Loucy (cell line): ENCODE data around the gene BABAM2.

ENCODE experiments used
- H2AFZ ChIP-seq: fragments of 200-600 bp; sonication (generic); 2 replicates; pipeline ENCODE4 v1.6.0; 2016; ENCODE audit warnings: antibody characterized with exemption, mild to moderate bottlenecking, low read length, moderate library complexity
- H3F3A ChIP-seq: fragments of 200-600 bp; 2 replicates; pipeline ENCODE4 v1.6.0; 2016; ENCODE audit warnings: antibody characterized with exemption, low read depth, mild to moderate bottlenecking
- H3K27me3 ChIP-seq: fragments of 200-600 bp; sonication (generic); 2 replicates; pipeline ENCODE4 v1.6.1; 2014; ENCODE audit warnings: low read length, mild to moderate bottlenecking; ENCODE audit not compliant: insufficient read depth, poor library complexity, severe bottlenecking
- H3K36me3 ChIP-seq: fragments of 200-600 bp; sonication (generic); 2 replicates; pipeline ENCODE4 v1.6.1; 2016; ENCODE audit warnings: low read length; ENCODE audit not compliant: insufficient read depth
- H3K4me1 ChIP-seq: fragments of 200-600 bp; sonication (generic); 2 replicates; pipeline ENCODE4 v1.5.1; 2014; ENCODE audit warnings: low read length, mild to moderate bottlenecking; ENCODE audit not compliant: insufficient read depth, poor library complexity, severe bottlenecking
- H3K4me2 ChIP-seq: fragments of 200-600 bp; sonication (generic); 2 replicates; pipeline ENCODE4 v1.6.0; 2014; ENCODE audit warnings: antibody characterized with exemption, low read length, low read depth, mild to moderate bottlenecking; ENCODE audit not compliant: poor library complexity, severe bottlenecking
- H3K4me3 ChIP-seq: fragments of 200-600 bp; sonication (generic); 2 replicates; pipeline ENCODE4 v1.5.1; 2014; ENCODE audit warnings: low read length, mild to moderate bottlenecking, mixed read lengths; ENCODE audit not compliant: poor library complexity, severe bottlenecking
- H3K79me2 ChIP-seq: fragments of 200-600 bp; sonication (generic); 2 replicates; pipeline ENCODE4 v1.6.1; 2014; ENCODE audit warnings: low read length; ENCODE audit not compliant: insufficient read depth
- H3K9ac ChIP-seq: fragments of 200-600 bp; sonication (generic); 2 replicates; pipeline ENCODE4 v1.6.0; 2014; ENCODE audit warnings: mild to moderate bottlenecking, low read depth, low read length, moderate library complexity; ENCODE audit not compliant: poor library complexity, severe bottlenecking
- H3K9me2 ChIP-seq: fragments of 200-600 bp; sonication (generic); replicated peaks from 2 replicates; pipeline ENCODE4 v1.6.1; 2016; ENCODE audit warnings: low read depth, low read length, mixed read lengths
- H3K9me3 ChIP-seq: fragments of 200-600 bp; sonication (generic); 2 replicates; pipeline ENCODE4 v1.6.1; 2014; ENCODE audit warnings: mild to moderate bottlenecking, antibody characterized with exemption, low read length, low read depth; ENCODE audit not compliant: insufficient read depth
- H4K20me1 ChIP-seq: fragments of 200-600 bp; sonication (generic); 2 replicates; pipeline ENCODE4 v1.6.0; 2014; ENCODE audit warnings: antibody characterized with exemption, low read length, mild to moderate bottlenecking; ENCODE audit not compliant: insufficient read depth, poor library complexity, severe bottlenecking
- CTCF ChIP-seq: fragments of 200-600 bp; sonication (generic); conservative IDR thresholded peaks from 2 replicates; pipeline ENCODE4 v1.5.1; 2014; ENCODE audit warnings: mild to moderate bottlenecking, antibody characterized with exemption, low read length
- EZH2phosphoT487 ChIP-seq: fragments of 200-600 bp; IDR thresholded peaks from 2 replicates; pipeline ENCODE4 v1.6.1; 2018; ENCODE audit warnings: antibody characterized with exemption, mild to moderate bottlenecking, moderate library complexity, borderline replicate concordance

The BABAM2 gene

DNA sequence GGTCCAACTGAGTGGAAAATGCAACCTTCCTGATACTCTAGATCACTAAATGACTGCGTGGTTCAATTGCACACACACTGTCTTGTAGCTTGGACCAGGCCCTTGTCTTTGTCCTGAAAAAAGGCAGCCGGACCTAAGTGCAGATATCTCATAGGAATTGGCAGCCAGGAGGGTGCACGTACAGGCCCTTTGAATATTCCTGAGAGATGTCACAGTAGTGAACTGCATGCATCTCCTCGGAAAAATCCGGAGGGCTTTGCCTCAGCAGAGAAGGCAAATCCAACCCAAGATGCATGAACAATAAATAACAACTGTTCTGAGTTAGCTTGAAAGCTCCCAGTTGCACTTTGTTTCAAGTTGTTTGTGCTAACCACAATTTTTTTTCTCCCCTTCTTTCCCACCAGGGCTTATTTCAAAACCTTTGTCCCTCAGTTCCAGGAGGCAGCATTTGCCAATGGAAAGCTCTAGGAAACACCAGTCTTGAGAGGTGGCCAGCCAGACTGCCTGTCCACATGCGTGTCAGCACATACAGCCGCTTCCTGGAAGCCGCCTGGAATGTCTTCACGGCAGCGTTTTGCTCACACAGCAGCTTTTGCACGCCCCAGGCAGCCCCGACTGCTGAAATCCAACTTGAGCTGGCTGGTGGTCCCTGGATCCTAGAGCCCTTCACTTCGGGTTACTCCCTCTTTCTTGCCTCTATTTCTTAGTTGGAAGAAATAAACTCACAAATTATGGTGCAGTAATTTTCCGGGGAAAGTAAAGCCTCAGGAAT is 447.7 kb downstream of the BABAM2 start:
- Histone ChIP-seq H2AFZ (no peak overlapping the region), H3K4me3 (no peak overlapping the region), H3F3A (no peaks in the 10 kb centered on the region), H3K79me2 (no peaks in the 10 kb centered on the region), H3K27me3 (no peaks in the 10 kb centered on the region), H3K9me2 (no peaks in the 10 kb centered on the region), H3K4me2 (no peak overlapping the region), H3K9ac (no peak overlapping the region), H3K9me3 (no peaks in the 10 kb centered on the region), H4K20me1 (no peaks in the 10 kb centered on the region), H3K36me3 (no peaks in the 10 kb centered on the region), H3K4me1 (peaks cover 11% of the 10 kb centered on the region)
- TF ChIP-seq EZH2phosphoT487 = no peak
- TF ChIP-seq CTCF = no peak

GRCh38 chr2:28338831-28339321 is 448.3 kb downstream of the BABAM2 start:
- no peaks in the 10 kb centered on the region for H3K9me3 ChIP-seq
- H3K4me2 ChIP-seq = no peak overlapping the region
- no peaks in the 10 kb centered on the region for H3K9me2 ChIP-seq
- no peaks in the 10 kb centered on the region for H3K27me3 ChIP-seq
- no peaks in the 10 kb centered on the region for H3K79me2 ChIP-seq
- peaks cover 11% of the 10 kb centered on the region for H3K4me1 ChIP-seq
- no peaks in the 10 kb centered on the region for H4K20me1 ChIP-seq
- TF ChIP-seq CTCF (no peak), EZH2phosphoT487 (no peak)
- H3K36me3 ChIP-seq = no peaks in the 10 kb centered on the region
- H2AFZ ChIP-seq = no peak overlapping the region
- no peak overlapping the region for H3K9ac ChIP-seq
- no peaks in the 10 kb centered on the region for H3F3A ChIP-seq
- no peak overlapping the region for H3K4me3 ChIP-seq

DNA sequence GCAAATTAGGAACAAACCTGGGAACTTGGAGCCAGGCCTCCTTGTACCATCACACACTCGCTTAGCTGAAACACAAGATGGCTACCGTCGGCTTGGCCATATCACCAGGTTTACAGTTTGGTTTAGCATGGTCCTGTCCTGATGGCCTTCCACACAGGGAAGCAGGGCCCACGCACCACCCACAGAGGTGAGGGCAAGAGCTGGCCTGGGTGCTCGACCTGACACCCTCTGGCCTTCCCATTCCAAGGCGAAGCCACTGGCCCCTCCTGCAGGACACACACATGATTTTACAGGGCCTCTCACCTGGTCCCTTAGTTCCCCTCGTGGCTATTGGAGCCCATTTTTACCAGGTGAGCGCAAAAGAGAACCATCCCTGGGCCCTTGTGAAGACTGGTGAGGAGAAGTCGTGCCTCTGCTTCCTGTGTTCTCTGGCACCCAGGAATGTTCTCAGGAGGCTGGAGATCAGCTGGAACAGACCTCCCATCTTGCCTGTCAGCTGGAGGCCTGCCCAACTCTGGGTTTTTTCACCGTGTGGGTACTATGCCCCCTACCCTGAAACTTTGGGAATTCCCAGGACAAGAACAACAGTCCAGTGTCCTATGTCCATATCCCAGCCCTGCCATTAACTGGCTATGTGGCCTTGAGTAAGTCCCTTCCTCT is 449.1 kb downstream of the BABAM2 start:
- Histone ChIP-seq H3K79me2 (no peaks in the 10 kb centered on the region), H3K9ac (no peak overlapping the region), H4K20me1 (no peaks in the 10 kb centered on the region), H3K4me2 (no peak overlapping the region), H3K4me3 (no peak overlapping the region), H3K36me3 (no peaks in the 10 kb centered on the region), H3F3A (no peaks in the 10 kb centered on the region), H3K4me1 (peaks cover 11% of the 10 kb centered on the region), H3K27me3 (no peaks in the 10 kb centered on the region), H3K9me3 (no peaks in the 10 kb centered on the region), H2AFZ (no peak overlapping the region), H3K9me2 (no peaks in the 10 kb centered on the region)
- TF ChIP-seq EZH2phosphoT487 (no peak), CTCF (no peak)
